Activated CD4-positive, alpha-beta T cell treated with anti-CD3 and anti-CD28 coated beads, Interleukin-10, Interleukin-2, amounts not matched to agents 100 ng/mL and 50 ng/mL, durations not matched to agents 16 hours and 8 hours (primary cell): ENCODE measurements around the gene PDE4D.
A peak's percentile ranks its signal among the peaks of the same experiment; 100 is the strongest.

ENCODE experiments used
- DNase-seq: peaks from one replicate; pipeline ENCODE4 v3.0.0-alpha.2; 2020

The PDE4D gene

DNA sequence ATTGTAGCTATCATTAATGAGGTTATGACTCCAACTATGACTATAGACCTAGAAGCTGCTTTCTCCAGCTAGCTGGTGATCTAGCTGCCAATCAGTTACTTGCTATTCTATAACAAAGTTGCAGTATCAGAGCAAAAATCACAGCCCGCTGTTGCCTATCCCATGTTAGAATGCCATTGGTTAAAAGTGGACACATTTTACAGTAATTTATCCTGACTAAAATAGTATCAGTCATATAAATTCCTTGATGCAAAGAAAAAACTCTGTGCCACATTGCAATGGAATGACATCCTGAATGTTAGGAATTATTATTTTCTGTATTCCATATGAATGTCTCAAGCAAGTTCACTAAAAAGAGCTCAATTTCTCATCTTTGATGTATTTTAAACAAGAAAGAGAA is 626.5 kb downstream of the PDE4D start:
- DNase-seq = no peak

DNA sequence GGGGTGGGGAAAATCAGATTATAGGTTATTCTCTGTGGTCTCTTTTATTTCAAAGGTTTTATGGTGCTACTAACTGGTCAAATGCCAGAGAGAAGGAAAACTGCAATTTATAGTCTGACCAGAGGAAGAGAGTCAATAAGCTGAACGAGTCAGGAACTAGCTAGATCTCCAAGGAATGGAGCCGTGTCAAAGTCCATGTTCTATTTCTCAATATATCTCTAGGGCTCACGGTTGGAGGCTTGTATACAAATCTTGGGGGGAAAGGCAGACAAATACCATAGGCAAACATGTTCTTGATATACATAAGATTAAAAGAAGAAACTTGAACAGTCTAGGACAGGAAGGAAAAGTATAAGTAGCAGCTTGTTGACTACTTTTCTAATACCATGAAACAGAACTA is 627.1 kb downstream of the PDE4D start:
- no peak for DNase-seq

DNA sequence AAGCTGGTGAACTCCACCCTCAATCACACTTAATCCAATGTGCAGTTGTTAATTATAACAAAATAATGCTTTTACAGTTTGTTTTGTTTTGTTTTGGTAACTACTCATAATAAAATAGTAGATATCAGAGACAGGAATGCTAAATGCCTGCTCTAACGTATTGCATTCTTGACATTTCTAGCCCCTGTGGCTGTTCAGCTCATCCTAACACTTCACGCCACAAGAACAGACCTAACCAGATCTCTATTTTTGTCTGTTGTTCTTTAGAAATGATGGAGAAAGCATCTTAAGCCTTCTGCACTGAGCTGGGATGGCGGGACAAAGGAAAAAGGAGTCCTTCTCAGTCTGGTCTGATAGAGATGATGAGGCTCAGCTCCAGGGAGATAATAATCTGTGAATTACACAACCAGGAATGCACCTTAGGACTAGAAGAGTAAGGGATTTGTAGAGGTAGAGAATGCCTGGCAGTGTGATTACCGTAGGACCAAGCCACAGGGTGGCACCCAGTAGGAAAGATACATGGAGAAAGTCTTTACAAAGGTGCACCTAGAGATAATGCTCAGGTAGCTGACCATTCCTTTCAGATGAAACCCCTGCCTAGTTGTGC is 628.8 kb downstream of the PDE4D start:
- no peak for DNase-seq

DNA sequence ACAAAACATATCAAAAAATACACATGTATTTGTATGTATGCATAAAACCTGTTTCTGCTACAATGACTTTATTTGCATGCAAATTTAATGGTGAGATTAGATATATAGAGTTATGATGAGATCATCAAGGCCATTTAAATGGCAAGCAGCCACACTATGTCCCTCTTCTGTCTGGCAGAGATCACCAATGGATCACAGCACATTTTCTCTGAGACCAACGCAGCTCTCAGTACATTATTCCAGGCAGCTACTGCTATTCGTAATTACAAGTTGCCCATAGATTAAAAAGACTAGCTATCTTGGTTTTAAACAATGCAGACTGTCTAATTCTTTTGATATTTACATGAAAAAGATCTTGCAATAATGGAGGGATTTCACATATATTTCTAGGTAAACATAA is 629.5 kb downstream of the PDE4D start:
- DNase-seq = no peak

DNA sequence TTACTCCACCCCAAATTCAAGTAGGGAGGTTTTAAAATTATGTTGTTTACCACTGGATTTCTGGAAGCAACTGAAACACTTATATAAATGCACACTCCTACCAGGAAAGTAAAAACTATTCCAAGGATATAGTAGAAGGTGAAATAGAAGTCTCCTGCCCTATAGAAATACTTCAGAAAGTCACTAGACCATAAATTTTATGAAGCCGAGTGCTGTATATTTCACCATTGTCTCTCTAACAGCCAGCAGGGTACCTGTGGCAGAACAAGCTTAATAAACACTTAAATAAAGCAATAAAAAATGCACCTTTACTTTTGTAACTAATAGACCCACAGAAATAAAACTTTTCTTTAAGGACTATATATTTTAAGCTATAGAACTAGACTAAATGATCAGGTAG is 631.6 kb downstream of the PDE4D start:
- DNase-seq = no peak

DNA sequence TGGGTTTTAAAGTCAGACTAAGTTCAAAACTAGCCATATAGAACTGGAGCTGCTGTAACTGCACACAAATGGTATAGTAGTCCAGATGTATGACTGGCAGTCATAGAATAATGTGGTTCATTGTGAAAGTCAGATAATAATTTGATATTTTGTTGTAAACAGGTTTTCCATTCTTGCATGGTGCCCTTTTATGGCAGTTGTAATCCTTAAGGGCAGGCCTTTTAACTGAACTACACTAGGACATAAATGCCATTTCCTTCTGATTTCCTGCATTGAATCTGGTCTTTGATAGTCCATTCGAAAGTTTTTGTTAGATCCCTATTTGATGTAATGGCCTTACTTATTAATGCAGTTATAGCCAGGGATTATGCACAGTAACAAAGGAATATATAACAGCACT is 632.6 kb downstream of the PDE4D start:
- no peak for DNase-seq

DNA sequence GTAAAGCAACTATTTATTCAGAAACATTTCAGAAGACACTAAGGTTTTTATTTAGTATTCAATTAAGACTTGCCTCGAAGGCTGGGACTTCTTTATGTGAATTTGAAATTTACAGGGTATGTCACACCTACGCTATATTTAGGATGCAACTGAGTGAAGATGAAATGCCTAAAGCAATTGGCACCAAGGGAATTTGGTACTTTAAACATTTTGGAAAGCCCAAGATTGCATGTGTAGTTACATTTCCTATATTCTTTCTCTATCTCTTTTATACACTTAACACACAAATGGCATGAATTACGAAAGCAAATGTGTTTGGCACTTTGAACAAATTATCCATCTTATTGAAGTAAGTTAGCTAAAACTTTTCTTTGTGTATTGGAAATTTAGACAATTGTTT is 633.3 kb downstream of the PDE4D start:
- DNase-seq = no peak

DNA sequence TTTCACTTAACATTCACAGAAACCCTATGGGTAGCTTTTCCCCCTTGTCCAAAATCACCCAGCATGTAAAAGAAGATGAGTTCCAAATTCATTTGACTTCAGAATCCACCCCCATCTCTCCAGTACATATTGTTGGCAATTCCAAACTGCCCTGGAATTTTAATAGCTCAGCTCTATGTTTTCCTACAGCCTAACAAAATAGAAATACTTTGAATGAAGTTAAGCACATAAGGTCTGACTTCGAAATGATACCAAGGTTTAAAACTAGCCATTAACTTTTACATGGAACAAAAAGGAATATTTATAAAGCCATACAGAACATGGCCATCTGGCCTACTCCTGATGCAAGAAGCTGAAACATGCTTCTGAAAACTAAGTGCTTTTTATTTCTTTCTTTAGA is 634.3 kb downstream of the PDE4D start:
- no peak for DNase-seq

DNA sequence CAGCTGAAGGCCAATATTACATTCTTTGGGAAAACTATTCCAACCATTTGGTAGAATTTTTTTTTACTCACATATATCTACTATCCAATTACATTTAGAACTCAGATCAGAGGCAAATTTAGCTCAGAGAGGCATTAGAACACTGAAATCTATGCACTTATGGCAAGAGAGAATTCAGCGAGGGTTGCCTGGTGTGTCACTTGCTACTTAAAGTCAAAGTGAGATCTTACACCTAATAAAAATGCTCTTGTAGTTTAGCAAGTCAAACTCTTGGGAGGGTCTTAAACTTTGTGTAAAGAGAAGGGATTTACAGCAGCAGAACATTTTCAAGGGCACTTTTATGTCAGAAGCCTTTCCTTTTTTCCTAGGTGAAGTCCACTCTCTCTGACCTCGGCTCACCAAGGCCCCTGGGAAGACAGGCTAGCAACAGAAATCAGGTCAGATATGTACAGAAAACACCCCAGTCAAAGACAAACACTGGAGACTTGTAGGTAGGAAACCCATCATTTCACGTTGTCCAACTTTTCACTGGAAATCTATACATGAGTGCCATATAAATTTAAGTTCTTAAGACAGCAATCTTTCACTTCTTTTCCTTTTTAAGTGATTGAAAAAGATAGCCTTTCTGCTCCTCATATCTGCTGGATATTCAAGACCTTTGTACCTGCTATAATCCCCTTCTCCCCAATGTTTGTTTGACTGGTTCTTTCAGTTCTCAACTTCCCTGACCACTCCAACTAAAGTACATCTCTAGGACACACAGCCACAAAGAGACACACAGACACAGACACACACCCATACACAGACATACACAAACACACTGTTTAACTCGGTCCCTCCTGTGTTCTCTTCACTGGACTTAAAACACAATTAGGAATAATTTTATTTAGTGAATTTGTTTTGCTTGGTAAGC is 635.8 kb downstream of the PDE4D start:
- no peak for DNase-seq

DNA sequence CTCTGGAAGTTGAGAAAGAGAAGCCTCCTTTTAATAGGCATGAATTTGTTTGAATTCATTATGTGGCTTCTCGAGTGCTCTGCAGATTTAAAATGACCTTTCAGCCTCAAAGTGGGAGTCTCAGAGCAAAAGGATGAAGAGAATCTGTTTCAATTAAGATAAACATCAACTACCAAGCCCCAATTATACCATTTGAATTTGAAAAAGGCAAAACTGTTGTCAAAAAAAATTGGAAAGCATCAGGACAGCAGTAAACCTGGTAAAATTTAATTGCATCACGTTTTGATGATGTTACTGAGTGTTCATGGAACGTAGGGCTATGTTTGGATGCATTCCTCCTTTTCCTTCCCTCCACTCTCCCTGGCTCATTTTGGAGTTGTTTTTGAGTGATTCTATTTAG is 637.2 kb downstream of the PDE4D start:
- DNase-seq = no peak

DNA sequence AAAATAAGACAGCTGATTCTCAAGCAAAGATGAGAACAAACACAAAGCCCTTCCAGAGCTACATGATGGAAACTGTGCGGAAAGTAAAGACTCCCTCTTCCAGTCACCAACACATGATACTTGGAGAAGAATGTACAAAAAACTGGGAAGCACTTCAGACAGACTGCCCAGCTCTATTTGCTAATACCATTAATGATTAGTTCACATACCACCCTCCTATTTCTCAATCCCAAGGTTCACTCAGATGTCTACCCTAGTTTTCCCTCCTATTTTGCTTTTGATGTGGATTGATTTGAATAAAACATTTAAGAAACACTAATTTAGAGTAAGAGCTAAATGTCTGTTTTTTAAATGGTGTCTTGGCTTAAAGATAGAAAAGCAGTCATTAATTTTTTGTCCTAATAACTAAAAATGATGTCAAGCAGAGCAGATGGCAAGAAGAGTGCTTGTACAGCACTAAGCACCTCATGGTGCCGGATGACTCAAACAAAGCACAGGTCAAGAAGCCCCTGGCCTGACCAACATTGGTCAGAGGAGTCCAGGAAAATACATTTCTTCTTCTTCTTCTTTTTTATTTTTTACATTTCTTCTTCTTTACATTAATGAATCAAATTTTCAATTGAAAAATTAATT is 639.4 kb downstream of the PDE4D start:
- no peak for DNase-seq

DNA sequence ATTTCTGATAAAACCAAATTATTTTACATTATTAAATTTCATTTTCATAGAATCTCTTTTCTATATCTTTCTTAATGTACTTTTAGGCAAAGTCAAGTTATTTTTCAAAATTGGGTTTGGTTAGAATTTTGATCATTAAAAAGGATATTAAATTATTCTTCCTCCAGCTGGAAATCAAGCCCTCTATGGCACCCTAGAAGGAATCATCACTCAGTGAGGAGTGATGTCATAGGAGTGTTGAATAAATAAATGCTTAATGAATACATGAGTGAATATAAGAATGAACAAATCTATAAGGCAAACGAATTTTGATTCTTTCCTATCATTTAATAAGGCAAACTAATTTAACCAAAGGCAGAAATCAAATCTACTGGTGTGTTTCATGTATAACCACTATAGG is 639.9 kb downstream of the PDE4D start:
- DNase-seq = no peak

DNA sequence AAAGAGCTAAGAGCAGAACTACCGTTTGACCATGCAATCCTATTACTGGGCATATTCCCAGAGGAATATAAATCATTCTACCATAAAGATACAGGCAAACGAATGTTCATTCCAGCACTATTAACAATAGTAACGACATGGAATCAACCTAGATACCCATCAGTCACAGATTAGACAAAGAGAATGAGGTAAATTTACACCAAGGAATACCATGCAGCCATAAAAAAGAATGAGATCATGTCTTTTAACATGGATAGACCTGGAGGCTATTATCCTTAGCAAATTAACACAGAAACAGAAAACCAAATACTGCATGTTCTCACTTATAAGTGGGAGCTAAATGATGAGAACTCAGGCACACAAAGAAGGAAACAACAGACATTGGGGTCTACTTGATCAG is 641.9 kb downstream of the PDE4D start:
- no peak for DNase-seq

DNA sequence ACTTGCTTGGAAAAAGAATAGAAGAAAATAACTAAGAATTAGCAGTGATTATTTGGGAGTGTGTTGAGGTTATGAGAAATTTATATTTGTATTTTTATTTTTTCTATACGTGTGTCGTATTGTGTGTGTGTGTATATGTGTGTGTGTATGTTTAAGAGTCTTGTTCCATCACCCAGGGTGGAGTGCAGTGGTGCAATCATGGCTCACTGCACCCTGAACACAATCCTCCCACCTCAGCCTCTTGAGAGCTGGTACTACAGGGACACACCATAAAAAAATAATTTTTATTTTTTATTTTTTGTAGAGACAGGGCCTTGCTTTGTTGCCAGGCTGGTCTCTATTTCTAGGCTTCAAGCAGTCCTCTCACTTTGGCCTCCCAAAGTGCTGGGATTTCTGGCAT is 643.8 kb downstream of the PDE4D start:
- no peak for DNase-seq

DNA sequence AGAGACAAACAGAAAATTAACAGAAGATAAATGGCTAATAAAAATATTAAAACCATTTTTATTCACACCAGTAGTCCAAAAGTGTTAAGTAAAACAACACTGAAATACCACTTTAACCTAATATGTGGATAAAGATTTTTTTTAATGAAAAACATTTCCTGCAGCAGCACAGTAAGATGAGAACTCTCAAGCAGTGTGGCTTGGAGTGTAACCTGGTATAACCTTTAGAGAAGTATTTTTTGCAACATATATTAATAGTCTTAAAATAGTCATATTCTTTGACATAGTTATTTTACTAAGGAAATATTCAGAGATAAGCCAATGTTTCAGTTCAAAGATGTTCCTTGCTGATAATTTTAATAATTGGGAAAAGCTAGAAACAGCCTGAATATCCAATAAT is 644.4 kb downstream of the PDE4D start:
- DNase-seq = no peak

DNA sequence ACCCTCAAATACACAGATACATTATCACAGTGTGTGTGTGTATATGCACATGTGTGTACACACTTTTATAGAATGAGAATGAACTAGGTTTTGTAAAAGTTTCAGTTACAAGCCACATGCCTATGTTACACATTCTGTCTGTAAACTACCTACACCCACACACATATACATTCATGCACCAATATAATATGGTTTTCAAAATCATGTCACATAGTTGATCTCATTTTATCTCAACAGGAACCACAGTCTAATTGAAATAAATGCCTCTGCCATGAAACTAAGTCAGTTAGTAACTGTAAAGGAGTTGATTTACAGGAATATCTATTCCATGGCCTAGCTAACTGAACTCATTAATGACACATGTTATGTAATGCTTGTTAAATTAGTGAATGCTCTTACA is 646.6 kb downstream of the PDE4D start:
- no peak for DNase-seq

DNA sequence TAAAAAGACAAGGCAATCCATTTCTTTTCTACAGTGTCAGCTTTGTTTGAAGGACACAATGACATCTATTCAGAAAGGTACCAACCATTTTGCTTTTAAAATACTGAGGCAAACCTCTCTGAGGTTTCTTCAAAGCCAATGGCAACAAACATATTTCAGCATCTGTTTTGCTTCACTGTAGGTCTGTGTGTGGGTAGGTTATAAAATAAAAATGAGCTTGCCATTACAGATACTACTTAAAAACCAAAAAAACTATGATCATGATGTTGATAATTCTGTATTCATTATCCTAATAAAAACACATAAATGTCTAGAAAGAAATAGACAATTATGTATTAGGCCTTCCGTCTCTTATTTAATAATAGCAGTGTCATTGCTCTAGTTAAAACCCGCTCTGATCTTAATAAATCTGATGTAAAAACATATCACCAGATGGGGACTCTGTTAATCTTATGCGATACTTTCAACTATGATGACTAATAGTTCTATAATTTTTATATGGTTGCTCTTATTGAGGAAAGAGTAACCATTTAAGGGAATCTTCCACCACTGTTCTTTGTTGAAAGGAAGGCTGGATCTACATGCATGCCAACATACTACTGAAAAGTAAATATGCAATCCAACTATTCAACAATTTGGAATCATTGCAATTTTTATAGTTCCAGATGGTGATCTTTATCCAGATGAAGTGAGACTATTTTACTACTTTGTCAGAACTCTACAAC is 647.2 kb downstream of the PDE4D start:
- no peak for DNase-seq

DNA sequence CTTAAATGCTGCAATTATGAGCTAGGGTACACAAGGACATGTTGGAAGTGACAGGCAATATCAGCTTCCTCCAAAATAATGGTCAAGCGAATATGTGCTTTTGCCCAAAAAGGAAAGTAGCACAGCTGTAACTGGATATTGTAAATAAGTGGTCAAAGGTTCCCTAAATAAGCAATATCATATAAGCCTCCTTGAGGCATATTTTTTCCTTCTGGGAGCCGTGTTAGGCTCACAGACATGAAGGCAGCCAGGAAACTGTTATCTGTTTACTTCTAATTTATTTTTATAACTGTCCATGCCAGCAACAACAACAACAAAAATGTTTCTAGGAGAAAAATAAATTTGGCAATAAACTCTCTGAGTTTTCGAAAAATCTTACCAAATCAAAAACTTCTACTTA is 648.3 kb downstream of the PDE4D start:
- DNase-seq = no peak

DNA sequence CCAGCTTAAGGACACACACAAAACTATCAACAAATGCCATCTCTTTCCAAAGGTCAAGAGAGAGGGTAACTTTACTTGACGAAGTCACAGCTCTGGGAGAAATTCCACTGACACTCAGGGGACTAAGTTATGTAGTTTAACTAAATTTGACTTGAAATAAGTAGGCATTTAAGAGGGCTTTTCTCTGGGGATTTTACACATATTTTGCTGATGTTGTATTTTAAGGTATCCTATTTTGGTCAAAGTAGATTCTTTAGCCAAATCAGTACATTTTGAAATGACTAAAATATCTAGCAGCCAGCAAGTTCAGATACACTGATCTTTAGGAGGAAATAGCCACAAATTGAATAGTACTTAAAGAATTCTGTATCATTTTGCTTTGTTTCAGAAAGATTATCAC is 652.0 kb downstream of the PDE4D start:
- no peak for DNase-seq

DNA sequence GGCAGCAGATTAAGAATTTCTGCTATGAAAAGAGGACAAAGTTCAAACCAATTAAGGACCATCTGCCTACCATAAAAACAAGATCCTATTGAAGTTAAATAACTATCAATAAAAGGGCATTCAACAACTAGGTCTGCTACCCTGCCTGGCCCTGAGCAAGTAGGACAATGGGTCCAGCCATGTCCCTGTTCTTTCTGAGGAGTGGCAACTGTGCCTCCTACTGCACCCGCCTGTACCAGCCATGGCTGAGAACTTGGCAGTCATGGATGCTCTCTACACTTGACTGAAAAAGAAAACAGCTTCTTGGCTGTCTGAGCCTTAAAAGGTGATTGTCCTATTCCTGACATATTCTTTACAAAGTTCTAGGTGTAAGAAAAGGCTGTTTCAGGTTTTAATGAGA is 652.4 kb downstream of the PDE4D start:
- DNase-seq = no peak

DNA sequence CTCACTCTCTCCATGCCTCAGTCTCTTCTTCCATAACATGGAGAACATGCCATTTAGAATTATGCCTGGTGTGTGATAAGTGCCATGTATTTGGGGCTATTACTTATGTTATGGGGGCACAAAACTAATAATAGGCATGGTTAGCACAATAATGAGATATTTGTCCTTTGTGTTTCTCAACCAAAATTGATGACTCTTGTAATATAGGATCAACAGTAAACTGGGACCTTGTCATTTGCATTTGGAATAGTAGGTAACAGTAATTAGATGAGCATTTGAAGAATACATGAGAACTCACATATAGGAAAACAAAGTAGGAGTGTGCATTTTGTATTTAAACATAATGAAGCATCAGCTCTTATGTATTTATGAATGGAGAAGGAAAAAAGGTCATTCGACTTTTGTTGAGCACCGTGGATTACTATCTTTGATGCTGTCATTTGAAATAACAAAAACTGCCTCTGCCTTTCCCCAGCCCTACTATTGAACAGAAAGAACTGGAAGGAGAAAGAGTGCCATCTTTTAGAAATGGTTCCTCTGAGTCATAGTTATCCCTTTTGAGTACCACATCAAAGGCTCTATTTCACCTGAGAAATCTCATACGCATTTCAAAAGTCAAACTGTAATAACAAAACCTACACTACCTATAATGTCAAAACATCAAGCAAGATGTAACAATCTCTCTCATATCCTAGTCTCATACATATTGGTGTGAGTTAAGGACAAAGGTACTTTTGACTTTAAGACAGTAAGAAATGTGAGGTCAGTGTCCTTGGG is 655.2 kb downstream of the PDE4D start:
- DNase-seq = peak; percentile 75

DNA sequence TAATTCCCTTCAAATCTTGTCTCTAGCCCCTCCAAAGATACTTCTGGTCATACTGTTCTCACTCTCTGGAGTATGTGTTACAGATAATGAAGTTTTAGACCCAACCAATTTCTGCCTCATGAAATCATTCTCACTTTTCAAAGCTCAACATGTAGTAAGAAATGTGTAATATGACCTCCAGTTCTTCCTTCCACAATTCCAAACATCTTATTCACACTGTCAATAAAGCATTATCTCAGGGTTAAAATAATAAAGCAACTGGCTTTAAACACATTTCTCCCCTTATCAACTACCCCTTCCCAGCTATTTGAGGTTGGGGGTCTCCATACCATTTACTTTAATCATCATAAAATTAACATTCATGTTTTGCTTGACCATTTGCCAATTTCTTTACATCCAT is 656.5 kb downstream of the PDE4D start:
- no peak for DNase-seq

DNA sequence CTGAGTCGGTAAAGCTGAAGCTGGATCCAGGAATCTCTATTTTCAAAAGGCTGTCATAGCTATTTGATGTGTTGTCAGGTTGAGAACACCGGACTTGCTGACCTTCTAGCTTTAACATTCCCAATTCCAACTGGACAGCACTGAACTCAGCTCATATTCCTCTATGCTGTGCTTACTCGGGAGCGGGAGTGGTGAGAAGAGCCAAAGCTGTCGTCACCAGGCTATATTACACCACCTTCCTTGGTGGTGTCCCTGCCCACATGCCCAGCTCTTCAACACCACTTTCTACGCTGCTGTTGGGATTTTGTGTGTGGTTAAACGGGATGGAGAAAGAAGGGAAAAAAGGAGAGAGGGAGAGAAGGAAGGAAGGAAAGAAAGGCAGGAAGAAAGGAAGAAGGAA is 657.1 kb downstream of the PDE4D start:
- no peak for DNase-seq
